HepG2 (cell line): ENCODE measurements around the gene ZDHHC14. TPM values are rescaled to one million over a fixed set of nuclear protein-coding genes. Genes with fewer than 3 reads are reported as not detected.
A peak's percentile ranks its signal among the peaks of the same experiment; 100 is the strongest.

Experiments
- AFF4 ChIP-seq: sonication (generic); formaldehyde crosslinking; IDR thresholded peaks from 2 replicates; pipeline ENCODE4 v1.4.0; 2020; ENCODE audit warnings: missing genetic modification reagents
- BRF2 ChIP-seq: sonication (generic); formaldehyde crosslinking; IDR thresholded peaks from 2 replicates; pipeline ENCODE4 v1.8.1; 2022; ENCODE audit warnings: mild to moderate bottlenecking, missing genetic modification reagents
- HMG20A ChIP-seq: IDR thresholded peaks from 2 replicates; pipeline ENCODE4 v1.6.1; 2016; ENCODE audit warnings: borderline replicate concordance
- HOMEZ ChIP-seq: IDR thresholded peaks from 2 replicates; pipeline ENCODE4 v1.6.1; 2016; ENCODE audit warnings: low read depth
- KLF13 ChIP-seq: sonication (generic); formaldehyde crosslinking; IDR thresholded peaks from 2 replicates; pipeline ENCODE4 v1.4.0; 2020; ENCODE audit warnings: mild to moderate bottlenecking, missing genetic modification reagents
- SIN3A ChIP-seq: IDR thresholded peaks from 2 replicates; pipeline ENCODE4 v1.6.1; 2011; ENCODE audit warnings: low read depth, mild to moderate bottlenecking, control low read depth, low read length, borderline replicate concordance
- SRSF1 ChIP-seq: fragments of 200-400 bp; formaldehyde crosslinking; optimal IDR thresholded peaks from 2 replicates; pipeline ENCODE3; 2017; ENCODE audit warnings: mild to moderate bottlenecking, low read depth, low read length, moderate library complexity
- THRA ChIP-seq: sonication (generic); formaldehyde crosslinking; IDR thresholded peaks from 2 replicates; pipeline ENCODE4 v1.4.0; 2020; ENCODE audit warnings: missing genetic modification reagents, borderline replicate concordance
- USF2 ChIP-seq, 2 experiments: sonication (generic) in 1 of 2; formaldehyde crosslinking in 1 of 2; IDR thresholded peaks; 2 replicates each; pipeline versions ENCODE4 v1.5.1 to v1.6.1; 2011 to 2020; ENCODE audit warnings: borderline replicate concordance in 1 of 2, low read depth in 1 of 2, low read length in 1 of 2, mild to moderate bottlenecking in 1 of 2, missing genetic modification reagents in 1 of 2, moderate library complexity in 1 of 2
- XBP1 ChIP-seq: sonication (generic); formaldehyde crosslinking; IDR thresholded peaks from 2 replicates; pipeline ENCODE4 v1.5.0; 2020; ENCODE audit warnings: missing genetic modification reagents
- ZFX ChIP-seq: sonication (generic); formaldehyde crosslinking; IDR thresholded peaks from 2 replicates; pipeline ENCODE4 v1.4.0; 2020; ENCODE audit warnings: mild to moderate bottlenecking, low read depth, missing genetic modification reagents, moderate library complexity
- ZNF18 ChIP-seq: sonication (generic); formaldehyde crosslinking; IDR thresholded peaks from 2 replicates; pipeline ENCODE4 v1.8.0; 2022; ENCODE audit warnings: mild to moderate bottlenecking, missing genetic modification reagents; ENCODE audit not compliant: insufficient replicate concordance
- ZNF251 ChIP-seq: sonication (generic); formaldehyde crosslinking; IDR thresholded peaks from 2 replicates; pipeline ENCODE4 v1.9.0; 2021; ENCODE audit warnings: mild to moderate bottlenecking, missing genetic modification reagents
- ZNF569 ChIP-seq: sonication (generic); formaldehyde crosslinking; IDR thresholded peaks from 2 replicates; pipeline ENCODE4 v1.5.0; 2020; ENCODE audit warnings: mild to moderate bottlenecking, missing genetic modification reagents, moderate library complexity, borderline replicate concordance
- ZNF616 ChIP-seq: sonication (generic); formaldehyde crosslinking; IDR thresholded peaks from 2 replicates; pipeline ENCODE4 v1.5.0; 2020; ENCODE audit warnings: low read depth, mild to moderate bottlenecking, missing genetic modification reagents
- polyA plus RNA-seq, 8 experiments: library from polyadenylated mRNA; depleted of rRNA in 3 of 8; stranded (reverse) in 7 of 8; unstranded in 1 of 8; fragments of >200 nt; fragmentation: Illumina TruSeq in 4 of 8; extraction: Trizol in 4 of 8; gene quantifications; 2 replicates each; pipeline versions ENCODE4 v1.2.1 to v1.2.3, GENCODE V29; 2011 to 2016; ENCODE audit warnings: low read depth in 4 of 8, missing spikeins in 1 of 8, mixed read lengths in 1 of 8; ENCODE audit not compliant: insufficient read depth in 1 of 8
- total RNA-seq, 5 experiments: library from RNA; depleted of rRNA; stranded (reverse); fragments of >200 nt; fragmentation: Illumina TruSeq; extraction: Trizol; gene quantifications; 2 replicates each; pipeline ENCODE4 v1.2.3, GENCODE V29; 2016; ENCODE audit warnings: low read depth in 1 of 5

Gene ZDHHC14
- total and polyA plus RNA-seq, 2 of the 13 experiments (the other 11 are each of a cell fraction or from before 2014, with no cell fraction given) = 3.7 to 9.5 TPM

- TF ChIP-seq AFF4 (CRISPR knock-in tag) = no peak
- TF ChIP-seq SRSF1 = no peak
- TF ChIP-seq THRA (CRISPR knock-in tag) = peak; percentile 21; the same call in 1 of the 2 replicates
- TF ChIP-seq KLF13 (CRISPR knock-in tag) = no peak
- TF ChIP-seq ZNF616 (CRISPR knock-in tag) = peak; percentile 57; the same call in 1 of the 2 replicates
- TF ChIP-seq ZFX (CRISPR knock-in tag) = peak; percentile 81
- TF ChIP-seq SIN3A = peak; percentile 67; the same call in 1 of the 2 replicates
- no peak for TF ChIP-seq XBP1 (CRISPR knock-in tag)
- no peak for TF ChIP-seq ZNF18 (CRISPR knock-in tag)
- TF ChIP-seq USF2 (IDR thresholded peaks at IDR 0.05; ENCODE audit: low read depth, low read length) = no peak
- TF ChIP-seq USF2 (CRISPR knock-in tag; IDR thresholded peaks at IDR 0.05; ENCODE audit: borderline replicate concordance) = 0 out of 2 replicates have a peak, but pooled peaks have one; percentile 43
- no peak; the same call in 1 of the 2 replicates for TF ChIP-seq BRF2 (CRISPR knock-in tag)
- TF ChIP-seq ZNF569 (CRISPR knock-in tag) = no peak
- TF ChIP-seq HOMEZ (CRISPR knock-in tag) = 0 out of 2 replicates have a peak, but pooled peaks have one; percentile 38
- no peak for TF ChIP-seq ZNF251 (CRISPR knock-in tag)
- TF ChIP-seq HMG20A (CRISPR knock-in tag) = no peak
These were observed 1.1 kb upstream of the ZDHHC14 start (continued) for GRCh38 chr6:157379656-157380457.
